GM08714 (cell line): Measurements from ENCODE around the gene SRCIN1.

Source experiments
- H3K4me3 ChIP-seq: fragments of 200-500 bp; sonication (Bioruptor generic); 2 replicates; pipeline ENCODE4 v1.5.1; 2014; ENCODE audit warnings: mild to moderate bottlenecking, low read length, inconsistent platforms
- ZNF274 ChIP-seq: IDR thresholded peaks from 2 replicates; pipeline ENCODE4 v1.6.1; 2012; ENCODE audit warnings: mild to moderate bottlenecking, low read depth, low read length

SRCIN1 gene

GRCh38 chr17:38560503-38561318 lies 45.0 kb downstream of the SRCIN1 start:
- TF ChIP-seq ZNF274, result no peak
- no peak overlapping the region for H3K4me3 ChIP-seq

- no peak for TF ChIP-seq ZNF274
- no peak overlapping the region for H3K4me3 ChIP-seq
These were observed 45.9 kb downstream of the SRCIN1 start for GRCh38 chr17:38559880-38560230.

GRCh38 chr17:38559051-38559879 lies 46.5 kb downstream of the SRCIN1 start:
- peak overlapping the region; percentile 16; the same call in 1 of the 2 replicates for H3K4me3 ChIP-seq
- no peak for TF ChIP-seq ZNF274

- peak overlapping the region; percentile 11; the same call in 1 of the 2 replicates for H3K4me3 ChIP-seq
- TF ChIP-seq ZNF274, result no peak
These were observed 47.1 kb downstream of the SRCIN1 start for GRCh38 chr17:38558728-38559050.

- H3K4me3 ChIP-seq, result peak overlapping the region; percentile 11; the same call in 1 of the 2 replicates
- TF ChIP-seq ZNF274, result no peak
These were observed 47.7 kb downstream of the SRCIN1 start for GRCh38 chr17:38557836-38558727.

DNA sequence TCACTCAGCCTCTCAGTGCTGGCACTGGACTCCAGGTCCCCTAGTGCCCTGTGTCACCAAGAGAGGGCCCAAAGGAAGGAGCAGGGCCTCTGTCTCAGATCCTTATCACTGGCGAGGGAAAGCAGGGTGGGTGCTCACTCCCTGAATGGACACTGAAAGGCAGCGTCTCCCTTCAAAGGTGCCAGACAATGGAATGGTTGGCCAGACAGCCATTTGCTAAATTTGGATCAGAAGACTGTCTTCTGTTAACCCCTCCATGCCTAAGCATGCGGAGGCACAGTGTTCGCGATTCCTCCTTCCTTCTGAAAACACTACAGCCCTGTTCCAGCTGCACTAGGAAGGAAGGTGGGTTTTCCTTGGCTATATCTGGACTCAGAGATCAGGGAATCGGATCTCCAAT lies 48.4 kb downstream of the SRCIN1 start:
- TF ChIP-seq ZNF274, result no peak
- no peak overlapping the region for H3K4me3 ChIP-seq

DNA sequence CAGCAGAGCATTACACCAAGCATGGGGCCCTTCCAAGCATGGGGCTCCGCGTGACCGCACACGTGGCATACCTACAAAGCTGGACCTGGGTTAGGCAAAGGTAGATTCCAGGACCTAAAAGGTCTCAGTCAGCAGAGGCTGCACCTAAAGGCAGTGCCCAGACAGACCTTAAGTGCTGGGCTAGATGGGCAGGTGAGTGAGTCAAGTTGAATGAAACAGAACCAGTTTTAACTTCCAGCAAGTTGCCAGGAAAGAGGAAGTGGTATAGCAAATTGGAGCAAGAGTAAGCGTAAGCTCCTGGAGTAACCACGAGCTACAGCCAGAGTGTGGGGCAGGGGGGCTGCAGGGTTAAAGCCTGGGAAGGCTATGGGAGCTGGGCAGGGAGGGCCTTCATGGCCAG lies 49.5 kb downstream of the SRCIN1 start:
- no peak for TF ChIP-seq ZNF274
- no peak overlapping the region for H3K4me3 ChIP-seq

DNA sequence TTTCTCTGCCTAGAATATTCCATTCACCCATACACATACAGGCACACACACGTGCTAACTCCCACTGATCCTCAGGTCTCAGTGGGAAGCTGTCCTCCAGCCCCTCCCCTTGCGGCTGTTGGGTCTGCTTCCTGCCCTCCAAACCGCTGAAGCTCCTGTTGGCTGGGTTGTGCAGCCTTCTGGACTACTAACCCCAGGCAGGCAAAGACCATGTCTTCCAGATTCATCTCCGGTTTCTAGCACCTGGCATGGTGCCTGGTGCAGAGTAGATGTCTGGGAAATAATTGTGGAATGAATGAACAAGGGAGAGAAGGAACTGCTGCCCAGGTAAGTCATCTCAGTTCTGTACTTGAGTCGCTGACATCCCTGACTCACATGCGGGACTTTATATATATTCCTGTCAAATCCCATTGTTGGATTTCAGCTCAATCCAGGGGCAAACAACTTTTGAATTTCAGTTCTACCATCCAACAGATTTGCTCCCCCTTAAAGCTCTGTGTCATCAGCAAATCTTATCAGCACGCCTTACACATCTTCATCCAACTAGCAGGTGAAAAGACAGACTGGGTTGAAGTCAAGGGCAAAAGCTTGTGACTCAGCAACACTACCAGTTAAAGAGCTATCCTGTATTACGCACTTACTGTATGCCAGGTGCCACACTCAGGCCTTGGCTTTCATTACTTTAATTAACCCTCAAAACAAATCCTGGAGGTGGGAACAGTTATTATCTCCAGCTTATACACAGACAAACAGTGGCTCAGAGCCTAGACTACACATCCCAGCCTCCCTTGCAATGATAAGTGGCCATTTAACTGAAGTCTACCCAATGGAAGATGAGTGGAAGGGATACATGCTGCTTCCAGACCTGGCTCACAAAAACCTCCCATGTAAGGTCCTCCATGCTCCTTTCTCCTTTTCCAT lies 51.1 kb downstream of the SRCIN1 start:
- TF ChIP-seq ZNF274, result no peak
- H3K4me3 ChIP-seq, result no peak overlapping the region

DNA sequence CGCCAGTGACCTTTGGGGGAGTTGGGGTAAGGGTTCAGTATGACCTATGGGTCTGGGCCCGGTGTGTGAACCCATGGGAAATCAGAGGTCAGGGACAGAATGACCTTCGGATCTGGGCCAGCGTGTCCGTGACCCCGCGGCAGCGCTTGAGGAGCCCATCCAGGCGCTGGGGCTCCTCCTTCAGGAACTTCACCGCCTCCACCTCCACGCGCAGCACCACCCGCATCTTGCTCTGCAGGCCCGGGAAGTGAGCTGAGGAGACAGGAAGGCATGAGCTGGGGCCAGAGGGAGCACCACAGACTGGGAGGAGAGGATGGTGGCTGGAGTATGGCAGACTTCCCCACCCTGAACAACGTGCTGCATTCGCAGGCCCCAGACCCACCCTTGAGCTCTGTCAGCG lies 53.4 kb downstream of the SRCIN1 start:
- no peak for TF ChIP-seq ZNF274
- H3K4me3 ChIP-seq, result no peak overlapping the region

DNA sequence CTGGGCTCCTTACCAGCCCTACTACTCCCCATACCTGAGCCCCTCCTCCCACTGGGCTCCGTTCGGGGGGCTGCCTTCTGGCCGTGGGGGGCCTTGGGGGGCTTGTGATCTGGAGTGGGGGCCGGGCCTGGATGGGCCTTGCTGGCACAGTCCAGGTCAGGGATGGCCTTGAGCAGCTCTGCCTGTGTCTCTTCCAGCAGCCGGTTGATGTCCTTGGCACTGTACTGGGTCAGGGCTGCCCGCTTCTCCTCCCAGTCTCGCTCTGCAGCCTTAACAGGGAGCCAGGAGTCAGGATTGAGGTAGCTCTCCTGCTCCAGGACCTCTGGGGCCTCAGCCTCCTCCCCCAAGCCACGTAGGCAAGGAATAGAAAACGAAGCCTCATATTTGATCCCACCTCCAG lies 54.6 kb downstream of the SRCIN1 start:
- TF ChIP-seq ZNF274, result no peak
- no peak overlapping the region for H3K4me3 ChIP-seq

GRCh38 chr17:38550661-38551060 lies 55.1 kb downstream of the SRCIN1 start:
- no peak overlapping the region for H3K4me3 ChIP-seq
- TF ChIP-seq ZNF274, result no peak

GRCh38 chr17:38549285-38549684 lies 56.5 kb downstream of the SRCIN1 start:
- TF ChIP-seq ZNF274, result no peak
- H3K4me3 ChIP-seq, result no peak overlapping the region

- TF ChIP-seq ZNF274, result no peak
- no peak overlapping the region for H3K4me3 ChIP-seq
These were observed 58.3 kb downstream of the SRCIN1 start for GRCh38 chr17:38547444-38547843.
